Measurements from ENCODE around the gene TYW1B. TPM values are rescaled to one million over a fixed set of nuclear protein-coding genes. Genes with fewer than 3 reads are reported as not detected.
"Not testable (repeated sequence)": the region's sequence is repeated elsewhere in the genome, so short reads cannot be mapped to it uniquely, and the experiment has no call there.

The TYW1B gene
- total RNA-seq, 1 donor from 2014 or later, result 3.6 TPM

GRCh38 chr7:72843166-72843565 is 15.2 kb upstream of the TYW1B start:
- H4K20me1 ChIP-seq (ENCODE audit: low read depth); H3K79me2 ChIP-seq (ENCODE audit: low read depth); H2AFZ ChIP-seq (replicated peaks); H3F3A ChIP-seq (ENCODE audit: low read depth); H3K4me1 ChIP-seq; H3K4me3 Mint-ChIP-seq; H3K36me3 ChIP-seq; H3K36me3 Mint-ChIP-seq; H3K27me3 Mint-ChIP-seq (ENCODE audit: insufficient read depth, low read depth); H3K4me3 ChIP-seq; DNase-seq (ENCODE audit: low spot score); H3K9me3 ChIP-seq (ENCODE audit: low read depth); H3K4me1 Mint-ChIP-seq; H3K9ac ChIP-seq; H3K27ac ChIP-seq; H3K27ac Mint-ChIP-seq; H3K27me3 ChIP-seq; H3K4me2 ChIP-seq: not testable (repeated sequence)
- H3K9me3 Mint-ChIP-seq, result peaks cover 11% of the 10 kb centered on the region

- H3F3A ChIP-seq (ENCODE audit: low read depth); H3K27ac Mint-ChIP-seq; H3K4me3 Mint-ChIP-seq; H3K27ac ChIP-seq; H2AFZ ChIP-seq (replicated peaks); H3K36me3 ChIP-seq; H3K27me3 Mint-ChIP-seq (ENCODE audit: insufficient read depth, low read depth); DNase-seq (ENCODE audit: low spot score); H3K4me1 ChIP-seq; H3K27me3 ChIP-seq; H3K9me3 ChIP-seq (ENCODE audit: low read depth); H3K9ac ChIP-seq; H3K4me2 ChIP-seq; H3K4me3 ChIP-seq; H3K79me2 ChIP-seq (ENCODE audit: low read depth); H4K20me1 ChIP-seq (ENCODE audit: low read depth); H3K4me1 Mint-ChIP-seq: not testable (repeated sequence)
- peaks cover 12% of the 10 kb centered on the region for H3K36me3 Mint-ChIP-seq
- H3K9me3 Mint-ChIP-seq, result peaks cover 11% of the 10 kb centered on the region
Observed at GRCh38 chr7:72840966-72841511, 13.0 kb upstream of the TYW1B start.

GRCh38 chr7:72838315-72838714 is 10.3 kb upstream of the TYW1B start:
- not testable (repeated sequence) for H3K4me2 ChIP-seq; H3K9me3 ChIP-seq (ENCODE audit: low read depth); DNase-seq (ENCODE audit: low spot score); H3K4me3 Mint-ChIP-seq; H3K27me3 Mint-ChIP-seq (ENCODE audit: insufficient read depth, low read depth); H3K4me3 ChIP-seq; H3K27ac Mint-ChIP-seq; H4K20me1 ChIP-seq (ENCODE audit: low read depth); H3K4me1 Mint-ChIP-seq; H3K36me3 ChIP-seq; H2AFZ ChIP-seq (replicated peaks); H3K4me1 ChIP-seq; H3K79me2 ChIP-seq (ENCODE audit: low read depth); H3F3A ChIP-seq (ENCODE audit: low read depth); H3K27ac ChIP-seq; H3K27me3 ChIP-seq; H3K9ac ChIP-seq
- Mint-ChIP-seq H3K36me3 (peaks cover 12% of the 10 kb centered on the region), H3K9me3 (peaks cover 11% of the 10 kb centered on the region)

- H3K4me1 Mint-ChIP-seq; H3K9ac ChIP-seq; H4K20me1 ChIP-seq (ENCODE audit: low read depth); H3K36me3 ChIP-seq; H3K27ac ChIP-seq; DNase-seq (ENCODE audit: low spot score); H3F3A ChIP-seq (ENCODE audit: low read depth); H3K4me1 ChIP-seq; H3K9me3 ChIP-seq (ENCODE audit: low read depth); H3K27me3 ChIP-seq; H3K4me3 Mint-ChIP-seq; H2AFZ ChIP-seq (replicated peaks); H3K4me3 ChIP-seq; H3K27ac Mint-ChIP-seq; H3K79me2 ChIP-seq (ENCODE audit: low read depth); H3K27me3 Mint-ChIP-seq (ENCODE audit: insufficient read depth, low read depth); H3K4me2 ChIP-seq: not testable (repeated sequence)
- peaks cover 20% of the 10 kb centered on the region for H3K36me3 Mint-ChIP-seq
- H3K9me3 Mint-ChIP-seq, result peaks cover 11% of the 10 kb centered on the region
Observed at GRCh38 chr7:72837291-72837690, 9.3 kb upstream of the TYW1B start.

- Histone ChIP-seq H3F3A (ENCODE audit: low read depth) (peaks cover 19% of the 10 kb centered on the region), H3K4me3 (peak overlapping the region; percentile 85), H3K4me2 (peak overlapping the region; percentile 80), H3K79me2 (ENCODE audit: low read depth) (peaks cover 40% of the 10 kb centered on the region)
- H3K27ac Mint-ChIP-seq; H3K4me1 ChIP-seq; H3K9me3 ChIP-seq (ENCODE audit: low read depth); H4K20me1 ChIP-seq (ENCODE audit: low read depth); H3K27me3 ChIP-seq; DNase-seq (ENCODE audit: low spot score); H3K36me3 ChIP-seq; H2AFZ ChIP-seq (replicated peaks); H3K9ac ChIP-seq; H3K27me3 Mint-ChIP-seq (ENCODE audit: insufficient read depth, low read depth); H3K9me3 Mint-ChIP-seq; H3K27ac ChIP-seq: not testable (repeated sequence)
- H3K36me3 Mint-ChIP-seq, result peaks cover 10% of the 10 kb centered on the region
- H3K4me3 Mint-ChIP-seq, result peak overlapping the region; percentile 93
- H3K4me1 Mint-ChIP-seq, result peaks cover 16% of the 10 kb centered on the region
Observed at GRCh38 chr7:72830567-72830966, 2.6 kb upstream of the TYW1B start.

GRCh38 chr7:72829687-72830354 is 1.8 kb upstream of the TYW1B start:
- Histone ChIP-seq H3K4me2 (peak overlapping the region; percentile 80), H3F3A (ENCODE audit: low read depth) (peaks cover 19% of the 10 kb centered on the region), H2AFZ (replicated peaks) (peak overlapping the region; percentile 85), H3K27ac (peak overlapping the region; percentile 32), H3K79me2 (ENCODE audit: low read depth) (peaks cover 40% of the 10 kb centered on the region), H3K9ac (peak overlapping the region; percentile 65), H3K4me3 (peak overlapping the region; percentile 85)
- TF ChIP-seq CTCF (IDR thresholded peaks at IDR 0.05), result peak; percentile 60
- not testable (repeated sequence) for H3K36me3 ChIP-seq; H3K9me3 Mint-ChIP-seq; H4K20me1 ChIP-seq (ENCODE audit: low read depth); H3K27me3 ChIP-seq; H3K4me1 ChIP-seq; H3K9me3 ChIP-seq (ENCODE audit: low read depth); H3K27me3 Mint-ChIP-seq (ENCODE audit: insufficient read depth, low read depth)
- Mint-ChIP-seq H3K4me3 (peak overlapping the region; percentile 93), H3K36me3 (peaks cover 10% of the 10 kb centered on the region), H3K27ac (peak overlapping the region; percentile 59), H3K4me1 (peaks cover 16% of the 10 kb centered on the region)
- peak; percentile 47 for DNase-seq (ENCODE audit: low spot score)

- H4K20me1 ChIP-seq (ENCODE audit: low read depth); H3K27me3 ChIP-seq; H3K27me3 Mint-ChIP-seq (ENCODE audit: insufficient read depth, low read depth); H3K4me1 ChIP-seq; H3K36me3 ChIP-seq; H3K9me3 ChIP-seq (ENCODE audit: low read depth); H3K9me3 Mint-ChIP-seq: not testable (repeated sequence)
- H3K4me3 Mint-ChIP-seq, result peak overlapping the region; percentile 93
- H3K27ac Mint-ChIP-seq, result peak overlapping the region; percentile 77
- H3F3A ChIP-seq (ENCODE audit: low read depth), result peaks cover 19% of the 10 kb centered on the region
- peak overlapping the region; percentile 85 for H2AFZ ChIP-seq (replicated peaks)
- peak; percentile 99 for DNase-seq (ENCODE audit: low spot score)
- peaks cover 16% of the 10 kb centered on the region for H3K4me1 Mint-ChIP-seq
- peaks cover 40% of the 10 kb centered on the region for H3K79me2 ChIP-seq (ENCODE audit: low read depth)
- peak overlapping the region; percentile 81 for H3K4me2 ChIP-seq
- peak overlapping the region; percentile 85 for H3K4me3 ChIP-seq
- H3K9ac ChIP-seq, result peak overlapping the region; percentile 65
- peaks cover 10% of the 10 kb centered on the region for H3K36me3 Mint-ChIP-seq
- peak overlapping the region; percentile 32 for H3K27ac ChIP-seq
Observed at GRCh38 chr7:72829291-72829686, 1.3 kb upstream of the TYW1B start.
